GM12892 (cell line): ENCODE results near the gene PRPF8.

Experiments
- POLR2A ChIP-seq: IDR thresholded peaks from 2 replicates; pipeline ENCODE4 v1.6.1; 2011; ENCODE audit warnings: low read depth, low read length, control low read depth
- POLR2AphosphoS5 ChIP-seq: IDR thresholded peaks from 2 replicates; pipeline ENCODE4 v1.6.1; 2011; ENCODE audit warnings: low read depth, low read length, control low read depth

DNA sequence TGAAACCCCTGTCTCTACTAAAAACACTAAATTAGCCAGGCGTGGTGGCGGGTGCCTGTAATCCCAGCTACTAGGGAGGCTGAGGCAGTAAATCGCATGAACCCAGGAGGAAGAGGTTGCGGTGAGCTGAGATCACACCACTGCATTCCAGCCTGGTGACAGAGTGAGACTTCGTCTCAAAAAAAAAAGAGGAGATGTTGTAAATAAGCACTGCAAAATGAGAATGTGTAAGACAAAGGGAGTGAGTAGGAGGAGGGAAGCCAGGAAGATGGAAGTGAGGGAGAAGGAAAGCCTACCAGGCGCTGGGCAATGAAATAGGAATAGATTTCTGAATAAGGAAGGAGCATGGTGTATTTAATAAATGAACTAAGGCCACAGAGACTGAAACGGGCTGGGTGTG, 8.7 kb upstream of the PRPF8 start:
- TF ChIP-seq POLR2A, result no peak
- no peak for TF ChIP-seq POLR2AphosphoS5
